ENCODE data around the gene ARHGEF1.
"Not testable (repeated sequence)": the region's sequence is repeated elsewhere in the genome, so short reads cannot be mapped to it uniquely, and the experiment has no call there.

Gene ARHGEF1

DNA sequence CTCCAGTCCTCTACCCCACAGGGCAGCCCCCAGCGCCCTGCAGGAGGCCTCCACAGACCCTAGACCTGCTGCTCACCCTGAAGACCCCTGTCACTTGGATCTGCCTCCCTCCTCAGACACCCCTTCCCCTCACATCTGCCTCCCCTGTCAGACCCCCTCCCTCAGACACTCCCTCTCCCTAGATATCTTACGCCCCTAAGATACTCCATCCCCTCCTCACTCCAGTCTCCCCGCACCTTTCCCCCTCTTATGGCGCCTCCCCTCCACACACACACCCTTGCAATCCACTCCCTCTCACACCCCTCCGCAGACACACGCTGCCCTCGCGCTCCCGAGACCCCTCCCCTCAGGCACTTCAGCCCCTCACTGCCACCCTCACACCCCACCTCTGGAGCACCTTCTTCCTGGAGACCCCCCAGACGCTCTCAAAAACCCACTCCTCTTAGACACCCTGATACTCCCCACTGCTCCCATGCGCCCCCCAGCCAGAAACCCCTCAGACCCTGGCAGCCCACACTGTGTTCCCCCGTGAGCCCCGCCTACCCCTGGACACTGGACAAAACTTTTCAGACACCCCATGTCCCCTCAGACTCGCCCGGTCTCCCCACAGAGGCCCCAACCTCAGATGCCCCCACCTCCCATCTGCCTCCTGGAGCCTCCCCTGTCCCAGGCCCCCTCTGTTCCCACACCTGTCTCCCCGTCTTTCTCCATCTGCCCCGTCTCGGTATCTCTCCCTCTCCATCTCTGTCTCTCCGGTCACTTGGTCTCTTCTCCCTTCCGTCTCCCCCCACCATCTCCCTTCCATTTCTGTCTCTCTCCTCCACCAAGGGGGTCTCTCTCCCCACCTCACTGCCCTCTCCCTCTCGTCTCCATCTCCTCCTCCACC is 30.8 kb downstream of the ARHGEF1 start:
- Histone ChIP-seq H3K27me3 (ENCODE audit: insufficient read depth, insufficient read length) (peaks cover 82% of the 10 kb centered on the region), H3K9me3 (ENCODE audit: insufficient read depth, low read length) (no peaks in the 10 kb centered on the region)

DNA sequence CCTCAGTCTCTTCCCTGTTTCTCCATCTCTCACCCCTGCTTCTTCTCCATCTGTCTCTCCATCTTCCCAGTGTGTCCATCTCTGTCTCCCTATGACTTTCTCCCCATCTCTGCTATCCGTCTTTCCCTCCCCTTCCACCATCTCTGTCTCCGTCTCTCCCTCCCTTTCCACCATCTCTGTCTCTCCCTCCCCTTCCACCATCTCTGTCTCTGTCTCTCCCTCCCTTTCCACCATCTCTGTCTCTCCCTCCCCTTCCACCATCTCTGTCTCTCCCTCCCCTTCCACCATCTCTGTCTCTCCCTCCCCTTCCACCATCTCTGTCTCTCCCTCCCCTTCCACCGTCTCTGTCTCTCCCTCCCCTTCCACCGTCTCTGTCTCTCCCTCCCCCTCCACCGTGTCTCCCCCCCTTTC is 31.4 kb downstream of the ARHGEF1 start:
- H3K36me3 ChIP-seq (ENCODE audit: insufficient read depth, insufficient read length, low read length); H3K4me1 ChIP-seq (ENCODE audit: insufficient read depth, insufficient read length); H3K9me3 ChIP-seq (ENCODE audit: insufficient read depth, low read length); H3K9ac ChIP-seq (ENCODE audit: insufficient read length, low read depth); DNase-seq (ENCODE audit: low read depth, low spot score); H3K4me3 ChIP-seq (ENCODE audit: insufficient read length, low read depth): not testable (repeated sequence)
- H3K27me3 ChIP-seq (ENCODE audit: insufficient read depth, insufficient read length) = peaks cover 88% of the 10 kb centered on the region

More for the DNA sequence above, 30.8 kb downstream of the ARHGEF1 start:
- Histone ChIP-seq H3K9ac (ENCODE audit: insufficient read length, low read depth) (peak overlapping the region; percentile 50), H3K36me3 (ENCODE audit: insufficient read depth, insufficient read length, low read length) (no peaks in the 10 kb centered on the region), H3K4me3 (ENCODE audit: insufficient read length, low read depth) (peak overlapping the region; percentile 8), H3K4me1 (ENCODE audit: insufficient read depth, insufficient read length) (peaks cover 8% of the 10 kb centered on the region)
- TF ChIP-seq YY1 (IDR thresholded peaks at IDR 0.05; ENCODE audit: insufficient read depth, insufficient read length) (no peak), SUZ12 (IDR thresholded peaks at IDR 0.05; ENCODE audit: extremely low read depth, insufficient read depth, insufficient read length) (peak; percentile 40)
- no peak for DNase-seq (ENCODE audit: low read depth, low spot score)

- H3K9me3 ChIP-seq (ENCODE audit: insufficient read depth, low read length) = no peaks in the 10 kb centered on the region
- peaks cover 92% of the 10 kb centered on the region for H3K27me3 ChIP-seq (ENCODE audit: insufficient read depth, insufficient read length)
- H3K4me1 ChIP-seq (ENCODE audit: insufficient read depth, insufficient read length) = peaks cover 8% of the 10 kb centered on the region
- H3K36me3 ChIP-seq (ENCODE audit: insufficient read depth, insufficient read length, low read length) = no peaks in the 10 kb centered on the region
- no peak overlapping the region for H3K4me3 ChIP-seq (ENCODE audit: insufficient read length, low read depth)
- no peak for DNase-seq (ENCODE audit: low read depth, low spot score)
- no peak overlapping the region for H3K9ac ChIP-seq (ENCODE audit: insufficient read length, low read depth)
- TF ChIP-seq ZNF274 (IDR thresholded peaks at IDR 0.05; ENCODE audit: low read depth, low read length) (no peak), SUZ12 (IDR thresholded peaks at IDR 0.05; ENCODE audit: extremely low read depth, insufficient read depth, insufficient read length) (no peak)
These were observed 32.2 kb downstream of the ARHGEF1 start for GRCh38 chr19:41915021-41915775.

DNA sequence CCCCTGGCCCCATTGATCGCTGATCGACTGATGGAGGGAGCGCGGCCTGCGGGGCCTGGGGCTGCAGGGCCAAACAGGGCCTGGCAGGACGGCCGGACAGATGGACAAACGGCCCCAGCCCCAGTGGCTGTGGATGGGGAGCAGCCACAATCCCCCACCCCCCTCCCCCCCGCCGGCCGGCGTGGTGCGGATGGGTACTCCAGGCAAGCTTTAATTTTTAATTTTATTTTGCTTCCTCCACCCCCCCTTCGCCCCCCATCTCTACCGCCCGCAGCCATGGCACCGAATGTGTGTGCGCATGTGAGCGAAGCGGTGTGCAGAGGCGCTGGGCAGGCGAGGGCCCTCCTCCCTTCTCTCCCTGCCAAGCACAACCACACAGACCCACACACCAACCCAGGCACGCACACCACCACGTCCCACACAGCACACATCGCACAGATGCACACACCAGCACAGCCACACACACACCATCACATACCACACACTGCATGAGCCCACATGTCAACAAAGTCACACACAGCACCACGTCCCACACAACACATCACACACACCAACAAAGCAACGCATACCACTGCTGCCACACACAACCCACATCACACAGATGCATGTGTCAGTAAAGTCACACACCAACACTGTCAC is 32.9 kb downstream of the ARHGEF1 start:
- Histone ChIP-seq H3K4me1 (ENCODE audit: insufficient read depth, insufficient read length) (peaks cover 10% of the 10 kb centered on the region), H3K36me3 (ENCODE audit: insufficient read depth, insufficient read length, low read length) (no peaks in the 10 kb centered on the region), H3K27me3 (ENCODE audit: insufficient read depth, insufficient read length) (peaks cover 92% of the 10 kb centered on the region), H3K9me3 (ENCODE audit: insufficient read depth, low read length) (no peaks in the 10 kb centered on the region), H3K4me3 (ENCODE audit: insufficient read length, low read depth) (no peak overlapping the region), H3K9ac (ENCODE audit: insufficient read length, low read depth) (no peak overlapping the region)
- TF ChIP-seq SUZ12 (IDR thresholded peaks at IDR 0.05; ENCODE audit: extremely low read depth, insufficient read depth, insufficient read length) = no peak
- no peak for TF ChIP-seq YY1 (IDR thresholded peaks at IDR 0.05; ENCODE audit: insufficient read depth, insufficient read length)
- no peak for TF ChIP-seq ZNF274 (IDR thresholded peaks at IDR 0.05; ENCODE audit: low read depth, low read length)
- no peak for DNase-seq (ENCODE audit: low read depth, low spot score)

DNA sequence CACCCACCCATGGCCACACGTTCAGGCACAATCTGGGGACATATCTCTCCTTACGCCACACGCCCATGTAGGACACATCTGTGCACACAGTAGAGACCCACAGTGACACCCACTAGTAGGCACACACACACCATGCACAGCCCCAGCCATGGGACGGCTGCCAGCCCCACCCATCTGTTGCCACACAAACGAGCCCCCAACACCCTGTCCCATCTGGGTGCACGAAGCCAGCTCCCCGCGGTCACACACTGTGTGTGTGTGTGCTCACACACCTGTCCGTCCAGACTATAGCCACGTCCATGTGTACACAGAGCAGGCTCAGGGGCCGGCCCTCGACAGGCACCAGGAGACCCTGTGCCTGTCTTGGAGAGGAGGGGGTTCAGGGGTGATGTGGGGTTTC is 34.7 kb downstream of the ARHGEF1 start:
- Histone ChIP-seq H3K9ac (ENCODE audit: insufficient read length, low read depth) (no peak overlapping the region), H3K36me3 (ENCODE audit: insufficient read depth, insufficient read length, low read length) (no peaks in the 10 kb centered on the region), H3K4me3 (ENCODE audit: insufficient read length, low read depth) (no peak overlapping the region), H3K4me1 (ENCODE audit: insufficient read depth, insufficient read length) (peaks cover 9% of the 10 kb centered on the region), H3K27me3 (ENCODE audit: insufficient read depth, insufficient read length) (peaks cover 92% of the 10 kb centered on the region), H3K9me3 (ENCODE audit: insufficient read depth, low read length) (no peaks in the 10 kb centered on the region)
- TF ChIP-seq SUZ12 (IDR thresholded peaks at IDR 0.05; ENCODE audit: extremely low read depth, insufficient read depth, insufficient read length) = no peak
- TF ChIP-seq YY1 (IDR thresholded peaks at IDR 0.05; ENCODE audit: insufficient read depth, insufficient read length) = no peak
- no peak for TF ChIP-seq ZNF274 (IDR thresholded peaks at IDR 0.05; ENCODE audit: low read depth, low read length)
- DNase-seq (ENCODE audit: low read depth, low spot score) = no peak

DNA sequence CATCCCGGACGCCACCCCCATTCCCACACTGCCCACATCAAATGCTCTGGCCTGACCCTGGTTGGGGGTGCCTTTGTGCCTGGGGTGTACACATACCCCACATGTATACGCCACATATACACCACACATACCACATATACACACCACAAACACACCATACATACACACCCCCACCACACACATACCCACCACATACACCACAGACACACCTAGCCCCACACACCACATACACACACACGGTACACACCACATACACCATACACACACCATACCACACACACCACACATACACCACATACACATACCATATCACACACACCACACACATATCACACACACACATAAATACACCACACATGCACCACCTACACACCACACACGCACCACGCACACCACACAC is 35.1 kb downstream of the ARHGEF1 start:
- no peak for TF ChIP-seq ZNF274 (IDR thresholded peaks at IDR 0.05; ENCODE audit: low read depth, low read length)
- no peak for TF ChIP-seq YY1 (IDR thresholded peaks at IDR 0.05; ENCODE audit: insufficient read depth, insufficient read length)
- no peak for TF ChIP-seq SUZ12 (IDR thresholded peaks at IDR 0.05; ENCODE audit: extremely low read depth, insufficient read depth, insufficient read length)
- Histone ChIP-seq H3K36me3 (ENCODE audit: insufficient read depth, insufficient read length, low read length) (no peaks in the 10 kb centered on the region), H3K9ac (ENCODE audit: insufficient read length, low read depth) (no peak overlapping the region)

DNA sequence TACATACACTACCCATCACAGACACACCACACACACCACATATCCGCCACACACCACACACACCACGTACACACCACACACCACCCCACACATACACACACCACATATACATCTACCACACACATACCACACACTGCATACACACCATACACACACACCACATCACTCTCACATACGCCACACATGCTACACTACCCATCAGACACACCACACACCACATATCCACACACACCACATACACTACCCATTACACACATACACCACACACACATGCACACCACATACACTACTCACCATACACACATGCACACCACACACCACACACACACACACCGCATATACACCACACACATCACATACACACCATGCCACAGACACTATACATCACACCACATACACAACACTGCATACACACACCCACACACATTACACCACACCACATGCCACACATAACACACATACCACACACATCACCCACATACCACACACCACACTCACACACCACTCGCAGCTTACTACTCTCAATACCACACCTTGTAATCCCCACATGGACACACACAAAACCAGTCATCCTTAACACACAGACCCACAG is 35.8 kb downstream of the ARHGEF1 start:
- no peaks in the 10 kb centered on the region for H3K9me3 ChIP-seq (ENCODE audit: insufficient read depth, low read length)
- no peak overlapping the region for H3K9ac ChIP-seq (ENCODE audit: insufficient read length, low read depth)
- H3K36me3 ChIP-seq (ENCODE audit: insufficient read depth, insufficient read length, low read length) = no peaks in the 10 kb centered on the region
- TF ChIP-seq SUZ12 (IDR thresholded peaks at IDR 0.05; ENCODE audit: extremely low read depth, insufficient read depth, insufficient read length) = no peak
- no peak for TF ChIP-seq ZNF274 (IDR thresholded peaks at IDR 0.05; ENCODE audit: low read depth, low read length)
- no peak for TF ChIP-seq YY1 (IDR thresholded peaks at IDR 0.05; ENCODE audit: insufficient read depth, insufficient read length)
- no peak overlapping the region for H3K4me3 ChIP-seq (ENCODE audit: insufficient read length, low read depth)
- H3K4me1 ChIP-seq (ENCODE audit: insufficient read depth, insufficient read length) = peaks cover 9% of the 10 kb centered on the region
- H3K27me3 ChIP-seq (ENCODE audit: insufficient read depth, insufficient read length) = peaks cover 90% of the 10 kb centered on the region
- DNase-seq (ENCODE audit: low read depth, low spot score) = no peak

More for the DNA sequence above, 35.1 kb downstream of the ARHGEF1 start:
- Histone ChIP-seq H3K4me3 (ENCODE audit: insufficient read length, low read depth) (no peak overlapping the region), H3K4me1 (ENCODE audit: insufficient read depth, insufficient read length) (peaks cover 9% of the 10 kb centered on the region), H3K27me3 (ENCODE audit: insufficient read depth, insufficient read length) (peaks cover 92% of the 10 kb centered on the region), H3K9me3 (ENCODE audit: insufficient read depth, low read length) (no peaks in the 10 kb centered on the region)
- no peak for DNase-seq (ENCODE audit: low read depth, low spot score)
